ENCODE measurements around the gene TPPP3.

DNA sequence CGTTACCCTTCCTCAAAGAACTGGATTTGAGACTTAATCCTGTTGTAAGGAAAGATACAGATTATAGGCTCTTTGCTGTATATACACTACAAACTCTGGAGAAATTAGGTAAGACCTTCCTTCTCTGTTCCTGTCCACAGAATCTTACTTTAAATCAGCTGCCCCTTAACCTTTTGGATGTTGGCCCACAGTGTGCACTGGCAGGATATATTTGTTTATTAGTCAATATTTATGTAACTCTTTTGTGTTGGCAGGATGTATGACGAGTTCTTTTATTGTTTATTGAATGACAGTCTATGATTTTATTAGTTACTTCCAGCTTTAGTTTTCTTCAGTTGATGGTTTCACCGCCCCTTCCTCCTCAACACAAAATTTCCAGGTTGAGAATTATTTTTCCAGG, 47.0 kb downstream of the TPPP3 start:
- TF ChIP-seq, protein P1, sequence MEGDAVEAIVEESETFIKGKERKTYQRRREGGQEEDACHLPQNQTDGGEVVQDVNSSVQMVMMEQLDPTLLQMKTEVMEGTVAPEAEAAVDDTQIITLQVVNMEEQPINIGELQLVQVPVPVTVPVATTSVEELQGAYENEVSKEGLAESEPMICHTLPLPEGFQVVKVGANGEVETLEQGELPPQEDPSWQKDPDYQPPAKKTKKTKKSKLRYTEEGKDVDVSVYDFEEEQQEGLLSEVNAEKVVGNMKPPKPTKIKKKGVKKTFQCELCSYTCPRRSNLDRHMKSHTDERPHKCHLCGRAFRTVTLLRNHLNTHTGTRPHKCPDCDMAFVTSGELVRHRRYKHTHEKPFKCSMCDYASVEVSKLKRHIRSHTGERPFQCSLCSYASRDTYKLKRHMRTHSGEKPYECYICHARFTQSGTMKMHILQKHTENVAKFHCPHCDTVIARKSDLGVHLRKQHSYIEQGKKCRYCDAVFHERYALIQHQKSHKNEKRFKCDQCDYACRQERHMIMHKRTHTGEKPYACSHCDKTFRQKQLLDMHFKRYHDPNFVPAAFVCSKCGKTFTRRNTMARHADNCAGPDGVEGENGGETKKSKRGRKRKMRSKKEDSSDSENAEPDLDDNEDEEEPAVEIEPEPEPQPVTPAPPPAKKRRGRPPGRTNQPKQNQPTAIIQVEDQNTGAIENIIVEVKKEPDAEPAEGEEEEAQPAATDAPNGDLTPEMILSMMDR (IDR thresholded peaks at IDR 0.05), result no peak
- no peak for TF ChIP-seq POLR2A (IDR thresholded peaks at IDR 0.05)

All from esophagus squamous epithelium (tissue), 4 donors.